PFSK-1 (cell line): ENCODE data around the gene OTOP2.

ENCODE experiments used
- FOXP2 ChIP-seq: optimal IDR thresholded peaks from 2 replicates; pipeline ENCODE3; 2011; ENCODE audit warnings: borderline replicate concordance, control low read depth, inconsistent platforms; ENCODE audit not compliant: insufficient read depth; ENCODE audit errors: extremely low read length, extremely low read depth
- POLR2AphosphoS5 ChIP-seq: IDR thresholded peaks from 2 replicates; pipeline ENCODE4 v1.6.1; 2012; ENCODE audit warnings: low read depth, mild to moderate bottlenecking, control low read depth, low read length, moderate library complexity
- SIN3A ChIP-seq: IDR thresholded peaks from 2 replicates; pipeline ENCODE4 v1.6.1; 2012; ENCODE audit warnings: mild to moderate bottlenecking, low read length, moderate library complexity, borderline replicate concordance; ENCODE audit not compliant: insufficient read depth
- TAF1 ChIP-seq: IDR thresholded peaks from 2 replicates; pipeline ENCODE4 v1.6.1; 2012; ENCODE audit warnings: low read length, control low read depth, borderline replicate concordance; ENCODE audit not compliant: insufficient read depth
- TF ChIP-seq, protein P1 (sequence below), 2 experiments: IDR thresholded peaks; 2 replicates each; pipeline versions ENCODE4 v1.6.1 to v1.8.0; 2011 to 2012; ENCODE audit warnings: low read depth in 2 of 2, low read length in 2 of 2, control low read depth in 1 of 2, inconsistent platforms in 1 of 2, mild to moderate bottlenecking in 1 of 2, moderate library complexity in 1 of 2; ENCODE audit not compliant: insufficient read depth in 1 of 2

DNA sequence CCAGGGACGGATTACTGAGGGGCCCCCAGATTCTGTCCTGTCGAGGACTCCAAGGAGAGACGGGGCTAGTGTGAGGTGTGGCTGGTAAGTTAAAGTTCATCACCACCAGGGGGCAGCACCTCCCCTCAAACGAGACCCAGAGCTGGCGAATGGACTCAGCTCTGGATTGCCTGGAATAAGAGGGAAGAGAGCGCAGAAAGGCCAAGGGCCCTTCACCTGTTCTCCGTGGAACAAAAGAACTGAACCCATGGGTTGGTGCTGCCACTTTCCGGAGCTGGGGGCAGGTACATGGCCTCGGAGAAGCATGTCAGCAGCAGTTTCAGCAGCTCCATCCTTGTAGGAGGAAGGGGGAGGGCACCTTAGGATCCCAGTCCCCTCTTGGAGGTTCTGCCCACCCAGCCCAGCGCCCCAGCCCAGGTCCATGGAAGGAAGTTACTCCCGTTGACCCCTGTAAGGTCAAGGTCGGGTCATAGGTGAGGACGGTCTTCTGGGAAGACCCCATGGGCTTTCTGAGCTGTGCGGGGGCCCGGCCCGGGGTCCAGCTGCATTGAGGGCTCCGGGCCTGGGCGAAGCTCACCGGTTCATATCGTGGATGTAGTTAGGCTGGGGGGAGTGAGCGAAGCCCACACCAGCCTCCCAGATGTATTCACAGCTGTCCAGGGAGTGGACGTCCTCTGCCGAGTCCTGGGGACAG is 37.7 kb downstream of the OTOP2 start:
- TF ChIP-seq POLR2AphosphoS5 (no peak), TAF1 (no peak), SIN3A (no peak), FOXP2 (no peak)
- TF ChIP-seq, protein P1, sequence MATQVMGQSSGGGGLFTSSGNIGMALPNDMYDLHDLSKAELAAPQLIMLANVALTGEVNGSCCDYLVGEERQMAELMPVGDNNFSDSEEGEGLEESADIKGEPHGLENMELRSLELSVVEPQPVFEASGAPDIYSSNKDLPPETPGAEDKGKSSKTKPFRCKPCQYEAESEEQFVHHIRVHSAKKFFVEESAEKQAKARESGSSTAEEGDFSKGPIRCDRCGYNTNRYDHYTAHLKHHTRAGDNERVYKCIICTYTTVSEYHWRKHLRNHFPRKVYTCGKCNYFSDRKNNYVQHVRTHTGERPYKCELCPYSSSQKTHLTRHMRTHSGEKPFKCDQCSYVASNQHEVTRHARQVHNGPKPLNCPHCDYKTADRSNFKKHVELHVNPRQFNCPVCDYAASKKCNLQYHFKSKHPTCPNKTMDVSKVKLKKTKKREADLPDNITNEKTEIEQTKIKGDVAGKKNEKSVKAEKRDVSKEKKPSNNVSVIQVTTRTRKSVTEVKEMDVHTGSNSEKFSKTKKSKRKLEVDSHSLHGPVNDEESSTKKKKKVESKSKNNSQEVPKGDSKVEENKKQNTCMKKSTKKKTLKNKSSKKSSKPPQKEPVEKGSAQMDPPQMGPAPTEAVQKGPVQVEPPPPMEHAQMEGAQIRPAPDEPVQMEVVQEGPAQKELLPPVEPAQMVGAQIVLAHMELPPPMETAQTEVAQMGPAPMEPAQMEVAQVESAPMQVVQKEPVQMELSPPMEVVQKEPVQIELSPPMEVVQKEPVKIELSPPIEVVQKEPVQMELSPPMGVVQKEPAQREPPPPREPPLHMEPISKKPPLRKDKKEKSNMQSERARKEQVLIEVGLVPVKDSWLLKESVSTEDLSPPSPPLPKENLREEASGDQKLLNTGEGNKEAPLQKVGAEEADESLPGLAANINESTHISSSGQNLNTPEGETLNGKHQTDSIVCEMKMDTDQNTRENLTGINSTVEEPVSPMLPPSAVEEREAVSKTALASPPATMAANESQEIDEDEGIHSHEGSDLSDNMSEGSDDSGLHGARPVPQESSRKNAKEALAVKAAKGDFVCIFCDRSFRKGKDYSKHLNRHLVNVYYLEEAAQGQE (IDR thresholded peaks at IDR 0.05; ENCODE audit: insufficient read depth in 1 of 2, low read depth in 2 of 2, low read length in 2 of 2) = no peak
